Measurements from ENCODE around the gene SGO2.

SGO2 gene

DNA sequence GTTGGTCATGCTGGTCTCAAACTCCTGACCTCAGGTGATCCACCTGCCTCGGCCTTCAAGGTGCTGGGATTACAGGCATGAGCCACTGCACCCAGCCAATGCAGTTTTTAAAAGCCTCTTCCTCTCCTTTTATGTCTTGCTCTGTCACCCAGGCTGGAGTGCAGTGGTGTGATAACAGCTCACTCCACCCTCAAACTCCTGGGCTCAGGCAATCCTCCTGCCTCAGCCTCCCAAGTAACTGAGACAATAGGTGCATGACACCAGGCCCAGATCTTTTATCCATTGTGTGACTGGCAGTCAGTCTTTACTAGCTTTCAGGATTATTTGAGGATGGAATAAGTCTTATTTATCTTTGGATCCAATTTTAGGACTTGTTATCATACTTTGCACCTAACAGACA lies 29.3 kb upstream of the SGO2 start:
- no peak overlapping the region for H3K4me3 ChIP-seq (ENCODE audit: control insufficient read depth in 1 of 7, extremely low read depth in 1 of 7, insufficient read depth in 4 of 7, low read depth in 2 of 7, low read length in 6 of 7)
- H3K4me1 ChIP-seq (ENCODE audit: control extremely low read depth in 1 of 4, control insufficient read depth in 4 of 4, insufficient read depth in 4 of 4, low read length in 3 of 4), result no peaks in the 10 kb centered on the region
- 100% methylated on average over 1 of the region's 1 CpG for WGBS (ENCODE audit: insufficient coverage)
- H3K27ac ChIP-seq (ENCODE audit: insufficient read depth in 1 of 2, low read depth in 1 of 2, low read length in 2 of 2, poor library complexity in 1 of 2, severe bottlenecking in 2 of 2), result no peak overlapping the region
- H3K36me3 ChIP-seq (ENCODE audit: control insufficient read depth in 4 of 4, insufficient read depth in 4 of 4, low read length in 3 of 4), result peaks cover 12 to 57% (median 30%) of the 10 kb centered on the region in 4 experiments
- no peak for DNase-seq
- H3K27me3 ChIP-seq (replicated peaks in 2 of 5; ENCODE audit: control insufficient read depth in 4 of 5, insufficient read depth in 5 of 5, low read length in 4 of 5), result no peaks in the 10 kb centered on the region
- no peaks in the 10 kb centered on the region for H3K9me3 ChIP-seq (ENCODE audit: control extremely low read depth in 1 of 5, control insufficient read depth in 4 of 5, insufficient read depth in 2 of 5, low read depth in 1 of 5, low read length in 4 of 5)
- POLR2A ChIA-PET, result no interaction called here
- CTCF ChIA-PET, result interaction anchor here (0.6 to 2.1 kb wide), 5 partner anchors 11 to 641 kb away, joined by 3 to 6 read pairs (median 3); no protein-coding TSS in a partner anchor

DNA sequence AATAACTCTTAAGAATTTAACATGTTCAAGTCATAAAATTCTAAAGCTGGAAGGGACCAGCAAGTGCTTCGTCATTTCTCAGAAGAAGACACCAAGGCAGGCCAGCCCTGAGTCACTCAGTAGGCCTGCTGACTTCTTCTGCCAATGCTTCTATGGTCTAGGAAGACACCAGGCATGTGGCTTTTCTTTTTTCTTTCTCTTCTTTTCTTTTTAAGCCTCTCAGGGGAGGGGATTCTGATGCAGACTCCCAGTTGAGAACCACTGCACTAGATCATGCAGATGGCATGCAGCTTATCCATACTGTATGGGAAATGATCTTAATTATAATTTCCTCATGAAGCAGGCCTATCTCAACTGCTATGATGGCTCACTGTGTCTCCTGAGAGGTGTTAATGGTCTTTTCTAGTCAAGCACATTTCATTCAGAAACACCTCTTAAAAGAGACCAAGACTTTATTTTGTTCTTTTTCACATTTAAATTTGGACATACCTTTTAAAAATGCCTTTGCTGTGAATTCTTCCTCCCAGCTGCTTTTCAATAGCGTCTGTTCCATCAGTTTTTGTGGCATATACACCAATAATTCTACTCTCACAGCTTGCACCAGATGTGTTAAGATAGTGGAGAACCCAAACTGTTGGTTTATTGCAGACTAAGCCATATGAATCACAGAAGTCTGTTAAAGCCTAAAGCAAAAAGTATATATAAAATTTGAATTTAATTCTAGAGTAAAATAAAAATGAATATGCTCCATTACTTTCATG lies 27.4 kb upstream of the SGO2 start:
- H3K4me1 ChIP-seq (ENCODE audit: control extremely low read depth in 1 of 4, control insufficient read depth in 4 of 4, insufficient read depth in 4 of 4, low read length in 3 of 4), result no peaks in the 10 kb centered on the region
- H3K27me3 ChIP-seq (replicated peaks in 2 of 5; ENCODE audit: control insufficient read depth in 4 of 5, insufficient read depth in 5 of 5, low read length in 4 of 5), result no peaks in the 10 kb centered on the region
- DNase-seq, result no peak
- no peak overlapping the region for H3K4me3 ChIP-seq (ENCODE audit: control insufficient read depth in 1 of 7, extremely low read depth in 1 of 7, insufficient read depth in 4 of 7, low read depth in 2 of 7, low read length in 6 of 7)
- CTCF ChIA-PET, result interaction anchor here (0.6 to 2.1 kb wide), 6 partner anchors 11 to 205 kb away, joined by 3 to 6 read pairs (median 3); partner anchors contain the start of gene KCTD18
- POLR2A ChIA-PET, result interaction anchor here (0.6 kb wide), 1 partner anchor 530 kb away, joined by 3 read pairs; no protein-coding TSS in a partner anchor
- H3K9me3 ChIP-seq (ENCODE audit: control extremely low read depth in 1 of 5, control insufficient read depth in 4 of 5, insufficient read depth in 2 of 5, low read depth in 1 of 5, low read length in 4 of 5), result no peaks in the 10 kb centered on the region
- H3K36me3 ChIP-seq (ENCODE audit: control insufficient read depth in 4 of 4, insufficient read depth in 4 of 4, low read length in 3 of 4), result peaks cover 5 to 50% (median 26%) of the 10 kb centered on the region in 4 experiments
- H3K27ac ChIP-seq (ENCODE audit: insufficient read depth in 1 of 2, low read depth in 1 of 2, low read length in 2 of 2, poor library complexity in 1 of 2, severe bottlenecking in 2 of 2), result no peak overlapping the region
- 100% methylated on average over 1 of the region's 2 CpGs for WGBS (ENCODE audit: insufficient coverage)

DNA sequence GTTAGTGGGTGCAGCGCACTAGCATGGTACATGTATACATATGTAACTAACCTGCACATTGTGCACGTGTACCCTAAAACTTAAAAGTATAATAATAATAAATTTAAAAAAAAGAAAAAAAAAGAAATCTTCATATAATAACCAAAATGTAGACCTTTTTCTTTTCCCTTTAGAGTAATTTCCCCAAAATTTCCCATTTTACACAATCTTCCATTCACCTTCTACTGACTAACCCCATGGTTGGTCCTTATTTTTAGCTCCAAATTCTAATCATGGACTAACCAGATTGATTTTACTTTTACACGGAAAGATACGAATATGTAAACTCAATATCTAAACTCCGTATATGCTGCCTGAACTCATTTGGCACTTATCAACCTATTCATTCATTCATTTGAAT lies 23.8 kb upstream of the SGO2 start:
- POLR2A ChIA-PET, result no interaction called here
- Histone ChIP-seq H3K36me3 (ENCODE audit: control insufficient read depth in 4 of 4, insufficient read depth in 4 of 4, low read length in 3 of 4) (peaks cover 12 to 47% (median 26%) of the 10 kb centered on the region in 4 experiments), H3K9me3 (ENCODE audit: control extremely low read depth in 1 of 5, control insufficient read depth in 4 of 5, insufficient read depth in 2 of 5, low read depth in 1 of 5, low read length in 4 of 5) (no peaks in the 10 kb centered on the region), H3K27me3 (replicated peaks in 2 of 5; ENCODE audit: control insufficient read depth in 4 of 5, insufficient read depth in 5 of 5, low read length in 4 of 5) (no peaks in the 10 kb centered on the region), H3K4me3 (ENCODE audit: control insufficient read depth in 1 of 7, extremely low read depth in 1 of 7, insufficient read depth in 4 of 7, low read depth in 2 of 7, low read length in 6 of 7) (no peak overlapping the region), H3K27ac (ENCODE audit: insufficient read depth in 1 of 2, low read depth in 1 of 2, low read length in 2 of 2, poor library complexity in 1 of 2, severe bottlenecking in 2 of 2) (no peak overlapping the region), H3K4me1 (ENCODE audit: control extremely low read depth in 1 of 4, control insufficient read depth in 4 of 4, insufficient read depth in 4 of 4, low read length in 3 of 4) (no peaks in the 10 kb centered on the region)
- WGBS (ENCODE audit: insufficient coverage), result 100% methylated on average over 2 of the region's 5 CpGs
- no peak for DNase-seq
- CTCF ChIA-PET, result interaction anchor here (0.8 kb wide), 1 partner anchor 16 kb away, joined by 3 read pairs; no protein-coding TSS in a partner anchor

DNA sequence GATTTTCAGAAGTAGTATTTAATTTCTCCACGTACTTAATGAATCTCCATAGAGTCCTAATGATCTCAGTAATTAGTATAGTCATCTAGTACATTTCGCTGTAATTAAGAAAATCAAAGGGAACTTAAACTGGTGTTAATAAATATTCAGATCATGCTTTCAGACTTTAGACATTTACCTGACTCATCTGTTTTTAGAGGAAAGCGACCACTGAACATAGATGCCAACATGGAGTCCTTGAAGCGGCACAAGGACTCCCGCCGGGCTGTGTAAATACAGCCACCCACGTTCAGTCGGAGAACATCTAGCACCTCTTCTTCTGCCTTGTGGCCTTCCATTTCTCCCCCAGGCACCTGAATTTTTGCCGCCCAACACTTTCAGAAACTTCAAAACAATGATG lies 19.3 kb upstream of the SGO2 start:
- no peak for DNase-seq
- CTCF ChIA-PET, result interaction anchor here (1.1 to 1.6 kb wide), 2 partner anchors 19 to 23 kb away, joined by 5 to 11 read pairs; partner anchors contain the start of gene SGO2
- no peaks in the 10 kb centered on the region for H3K9me3 ChIP-seq (ENCODE audit: control extremely low read depth in 1 of 5, control insufficient read depth in 4 of 5, insufficient read depth in 2 of 5, low read depth in 1 of 5, low read length in 4 of 5)
- H3K4me1 ChIP-seq (ENCODE audit: control extremely low read depth in 1 of 4, control insufficient read depth in 4 of 4, insufficient read depth in 4 of 4, low read length in 3 of 4), result peaks cover 5 to 16% (median 11%) of the 10 kb centered on the region in 4 experiments
- POLR2A ChIA-PET, result no interaction called here
- H3K4me3 ChIP-seq (ENCODE audit: control insufficient read depth in 1 of 7, extremely low read depth in 1 of 7, insufficient read depth in 4 of 7, low read depth in 2 of 7, low read length in 6 of 7), result no peak overlapping the region
- no peak overlapping the region for H3K27ac ChIP-seq (ENCODE audit: insufficient read depth in 1 of 2, low read depth in 1 of 2, low read length in 2 of 2, poor library complexity in 1 of 2, severe bottlenecking in 2 of 2)
- 83% methylated on average over 6 of the region's 9 CpGs for WGBS (ENCODE audit: insufficient coverage)
- peaks cover 11 to 35% (median 18%) of the 10 kb centered on the region in 4 experiments for H3K36me3 ChIP-seq (ENCODE audit: control insufficient read depth in 4 of 4, insufficient read depth in 4 of 4, low read length in 3 of 4)
- no peaks in the 10 kb centered on the region for H3K27me3 ChIP-seq (replicated peaks in 2 of 5; ENCODE audit: control insufficient read depth in 4 of 5, insufficient read depth in 5 of 5, low read length in 4 of 5)

DNA sequence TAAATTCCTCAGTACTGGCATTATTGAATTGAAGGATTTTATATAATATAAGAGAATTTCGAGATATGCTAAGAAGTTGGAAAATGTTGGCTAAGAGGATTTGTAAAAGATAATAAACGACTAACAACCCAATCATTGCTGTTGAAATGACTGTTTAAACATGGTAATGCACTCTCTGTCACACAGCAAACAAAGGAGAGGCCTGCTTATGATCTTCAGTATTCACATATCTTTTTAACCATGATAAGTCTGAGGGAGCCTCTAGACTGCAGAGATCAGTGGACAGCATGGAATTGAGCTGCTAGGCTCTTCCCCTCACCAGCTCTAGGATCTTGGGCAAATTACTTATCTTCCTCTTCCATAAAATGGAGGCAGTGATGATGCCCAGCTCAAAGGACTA lies 18.8 kb upstream of the SGO2 start:
- no peak overlapping the region for H3K27ac ChIP-seq (ENCODE audit: insufficient read depth in 1 of 2, low read depth in 1 of 2, low read length in 2 of 2, poor library complexity in 1 of 2, severe bottlenecking in 2 of 2)
- no peak for DNase-seq
- peaks cover 5 to 16% (median 11%) of the 10 kb centered on the region in 4 experiments for H3K4me1 ChIP-seq (ENCODE audit: control extremely low read depth in 1 of 4, control insufficient read depth in 4 of 4, insufficient read depth in 4 of 4, low read length in 3 of 4)
- H3K4me3 ChIP-seq (ENCODE audit: control insufficient read depth in 1 of 7, extremely low read depth in 1 of 7, insufficient read depth in 4 of 7, low read depth in 2 of 7, low read length in 6 of 7), result no peak overlapping the region
- ChIA-PET POLR2A (no interaction called here), CTCF (interaction anchor here (1.1 to 1.6 kb wide), 3 partner anchors 11 to 23 kb away, joined by 3 to 11 read pairs (median 5); partner anchors contain the start of gene SGO2)
- peaks cover 11 to 34% (median 18%) of the 10 kb centered on the region in 4 experiments for H3K36me3 ChIP-seq (ENCODE audit: control insufficient read depth in 4 of 4, insufficient read depth in 4 of 4, low read length in 3 of 4)
- WGBS (ENCODE audit: insufficient coverage), result no CpG with 5 or more reads among the region's 2 CpGs
- no peaks in the 10 kb centered on the region for H3K27me3 ChIP-seq (replicated peaks in 2 of 5; ENCODE audit: control insufficient read depth in 4 of 5, insufficient read depth in 5 of 5, low read length in 4 of 5)
- no peaks in the 10 kb centered on the region for H3K9me3 ChIP-seq (ENCODE audit: control extremely low read depth in 1 of 5, control insufficient read depth in 4 of 5, insufficient read depth in 2 of 5, low read depth in 1 of 5, low read length in 4 of 5)

DNA sequence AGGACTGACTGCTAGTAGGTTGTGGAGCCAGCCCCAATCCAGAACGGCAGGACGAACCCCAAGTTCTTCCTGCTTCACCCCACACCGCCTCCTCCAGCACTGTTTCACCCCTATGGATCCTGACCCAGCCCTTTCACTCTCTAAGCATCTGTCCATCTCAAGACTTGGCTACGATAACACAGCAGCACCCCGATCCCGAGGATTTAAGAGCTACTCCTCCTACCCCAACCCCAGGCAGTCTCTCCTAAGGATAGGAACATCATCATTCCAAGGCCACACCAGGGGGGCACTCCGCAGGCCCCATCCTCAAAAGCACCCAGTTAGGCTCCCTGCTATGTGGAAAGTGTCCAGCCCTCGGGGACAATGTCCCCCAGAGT lies 16.8 kb upstream of the SGO2 start:
- 24% methylated on average over 8 of the region's 8 CpGs for WGBS (ENCODE audit: insufficient coverage)
- peak in 2 of 3 donors; percentile 15 to 24 for DNase-seq
- no peaks in the 10 kb centered on the region for H3K27me3 ChIP-seq (replicated peaks in 2 of 5; ENCODE audit: control insufficient read depth in 4 of 5, insufficient read depth in 5 of 5, low read length in 4 of 5)
- peak overlapping the region; percentile 52 to 95 (median 79) for H3K4me3 ChIP-seq (ENCODE audit: control insufficient read depth in 1 of 7, extremely low read depth in 1 of 7, insufficient read depth in 4 of 7, low read depth in 2 of 7, low read length in 6 of 7)
- CTCF ChIA-PET, result interaction anchor here (0.7 to 1.7 kb wide), 6 partner anchors 10 to 536 kb away, joined by 3 to 5 read pairs (median 3); no protein-coding TSS in a partner anchor
- H3K9me3 ChIP-seq (ENCODE audit: control extremely low read depth in 1 of 5, control insufficient read depth in 4 of 5, insufficient read depth in 2 of 5, low read depth in 1 of 5, low read length in 4 of 5), result no peaks in the 10 kb centered on the region
- peak overlapping the region; percentile 62 to 83 for H3K27ac ChIP-seq (ENCODE audit: insufficient read depth in 1 of 2, low read depth in 1 of 2, low read length in 2 of 2, poor library complexity in 1 of 2, severe bottlenecking in 2 of 2)
- POLR2A ChIA-PET, result no interaction called here
- peaks cover 11 to 21% (median 12%) of the 10 kb centered on the region in 4 experiments for H3K36me3 ChIP-seq (ENCODE audit: control insufficient read depth in 4 of 4, insufficient read depth in 4 of 4, low read length in 3 of 4)
- H3K4me1 ChIP-seq (ENCODE audit: control extremely low read depth in 1 of 4, control insufficient read depth in 4 of 4, insufficient read depth in 4 of 4, low read length in 3 of 4), result peaks cover 5 to 16% (median 11%) of the 10 kb centered on the region in 4 experiments

All from common myeloid progenitor, CD34-positive (primary cell).